Right ventricle myocardium inferior (tissue), 1 donor: ENCODE results near the gene UBXN7. TPM values are rescaled to one million over a fixed set of nuclear protein-coding genes. Genes with fewer than 3 reads are reported as not detected.
"Not testable (repeated sequence)": the region's sequence is repeated elsewhere in the genome, so short reads cannot be mapped to it uniquely, and the experiment has no call there.

Source experiments
- ATAC-seq: fragments of 200-7000 bp; cut with Tn5 transposase; one replicate; pipeline ENCODE4 v1.9.1; 2020; ENCODE audit warnings: mild to moderate bottlenecking, moderate library complexity
- DNase-seq: peaks from one replicate; pipeline ENCODE4 v3.0.0; 2021; ENCODE audit errors: missing footprints
- intact Hi-C: fragments of 100-400 bp; cut with DNase I; formaldehyde crosslinking; loops from one replicate; pipeline ENCODE4 v1.11.0; 2022
- total RNA-seq: library from RNA; stranded (reverse); fragmentation: NEBNext Ultra II Directional; extraction: Animal tissue kit (Norgen Biotek cat#: 25700); gene quantifications from one replicate; pipeline ENCODE4 v1.2.1, GENCODE V29; 2021
- donor health status: DM: no; HTN: yes; CAD: no; lungs with severe emphysema.

The UBXN7 gene
- total RNA-seq, 1 donor from 2014 or later: 31.1 TPM

DNA sequence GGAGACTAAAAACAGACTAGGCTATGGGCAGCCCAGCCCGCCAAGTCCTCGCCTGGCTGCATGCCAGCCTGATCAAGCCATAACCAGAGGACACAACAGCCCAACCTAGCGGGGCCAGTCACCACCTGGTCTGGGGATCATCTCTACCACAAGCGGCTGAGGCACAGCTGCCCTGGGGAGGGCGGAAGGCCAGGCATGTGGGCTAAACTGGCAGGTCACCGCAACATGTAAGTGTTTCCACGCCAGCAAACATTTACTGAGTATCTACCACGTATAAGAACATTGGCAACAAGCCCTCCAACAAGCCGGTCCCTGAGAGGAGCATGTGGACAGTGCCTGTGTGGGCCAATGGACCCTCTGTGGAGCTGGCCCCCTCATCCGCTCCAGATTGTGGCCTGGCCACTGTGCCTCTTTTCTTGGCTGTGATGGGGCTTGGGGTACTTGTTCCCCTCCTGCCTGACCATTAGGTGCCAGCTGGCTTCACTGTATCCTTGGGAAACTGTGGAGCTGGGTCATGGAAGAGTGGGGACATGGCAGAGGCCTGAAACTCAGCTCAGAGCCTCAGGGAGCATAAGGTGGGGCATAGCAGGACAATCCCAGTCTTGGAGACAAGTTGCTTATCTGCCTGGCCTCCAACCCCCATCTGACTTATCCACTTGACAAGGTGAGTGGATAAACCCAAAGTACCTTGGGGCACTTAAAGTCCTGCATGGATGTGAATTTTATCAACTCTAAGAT is 9.0 kb downstream of the UBXN7 start:
- DNase-seq (peak; percentile 89), ATAC-seq (peak; percentile 95)
- intact Hi-C loops: no loop called here

DNA sequence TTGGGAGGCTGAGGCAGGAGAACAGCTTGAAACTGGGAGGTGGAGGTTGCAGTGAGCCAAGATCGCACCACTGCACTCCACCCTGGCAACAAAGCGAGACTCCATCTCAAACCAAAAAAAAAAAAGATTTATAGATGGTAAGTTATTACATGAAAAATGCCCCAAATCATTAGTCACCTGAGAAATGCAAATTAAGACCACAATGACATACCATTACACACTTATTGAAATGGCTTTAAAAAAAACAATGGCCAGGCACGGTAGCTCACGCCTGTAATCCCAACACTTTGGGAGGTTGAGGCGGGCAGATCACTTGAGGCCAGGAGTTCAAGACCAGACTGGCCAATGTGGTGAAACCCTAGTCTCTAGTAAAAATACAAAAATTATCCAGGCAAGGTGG is 10.6 kb downstream of the UBXN7 start:
- intact Hi-C loops, ATAC-seq, DNase-seq: not testable (repeated sequence)

DNA sequence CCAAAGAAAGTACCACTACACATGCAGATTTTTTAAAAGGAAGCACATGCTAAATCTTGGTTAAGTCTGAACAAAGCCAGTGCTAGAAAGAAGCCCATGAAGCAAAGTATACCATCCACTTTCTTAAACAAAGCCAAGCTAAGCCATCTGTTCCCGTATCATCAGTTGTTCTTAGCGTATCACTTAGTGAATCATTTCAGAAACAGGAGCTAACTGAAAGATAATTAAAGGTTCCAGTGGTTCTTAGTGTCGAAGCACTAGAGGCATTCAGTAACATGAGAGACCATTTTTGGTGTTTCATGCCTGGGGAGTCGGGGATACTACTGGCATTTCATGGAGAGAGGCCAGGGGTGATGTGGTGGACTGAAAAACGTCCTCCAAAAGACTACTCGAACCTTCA is 12.8 kb downstream of the UBXN7 start:
- intact Hi-C loops: no loop called here
- DNase-seq (no peak), ATAC-seq (no peak)

DNA sequence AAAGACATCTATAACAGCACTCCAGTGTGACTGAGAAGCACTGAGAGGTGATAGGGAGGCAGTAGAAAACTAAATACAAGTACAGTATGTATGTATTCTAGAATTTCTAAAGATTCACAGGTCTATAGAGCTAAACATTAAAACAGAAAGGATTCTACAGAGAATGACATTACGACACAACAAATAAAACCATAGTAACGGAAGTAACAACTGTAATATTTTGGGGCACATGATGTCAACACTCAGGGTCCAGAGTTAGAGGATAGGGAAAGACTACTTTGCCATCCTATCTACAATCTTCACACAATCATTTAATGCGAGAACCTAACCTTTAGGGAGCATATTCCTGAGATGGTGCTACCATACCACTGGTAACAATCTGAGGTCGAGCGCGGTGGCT is 13.6 kb downstream of the UBXN7 start:
- no peak for ATAC-seq
- DNase-seq: no peak
- intact Hi-C loops: no loop called here

DNA sequence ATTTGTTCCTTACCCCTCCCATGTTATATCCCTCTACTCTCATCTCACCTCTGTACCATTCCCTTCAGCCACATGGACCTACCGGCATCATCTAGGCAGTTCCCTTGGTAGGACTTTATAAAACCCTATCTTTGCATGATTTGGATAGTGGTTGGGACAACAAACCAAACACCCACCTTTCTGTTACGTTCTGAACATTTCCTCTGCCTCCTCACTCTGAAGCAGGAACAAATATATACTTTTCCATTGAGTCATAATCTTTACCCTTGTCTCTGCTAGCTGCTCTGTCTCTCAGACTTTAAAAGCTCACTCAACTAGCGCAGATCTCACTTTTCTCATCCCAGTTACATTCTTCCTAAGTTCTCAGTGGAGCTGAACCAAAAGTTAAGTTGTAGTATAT is 17.8 kb downstream of the UBXN7 start:
- DNase-seq (no peak), ATAC-seq (no peak)
- intact Hi-C loops: no loop called here

DNA sequence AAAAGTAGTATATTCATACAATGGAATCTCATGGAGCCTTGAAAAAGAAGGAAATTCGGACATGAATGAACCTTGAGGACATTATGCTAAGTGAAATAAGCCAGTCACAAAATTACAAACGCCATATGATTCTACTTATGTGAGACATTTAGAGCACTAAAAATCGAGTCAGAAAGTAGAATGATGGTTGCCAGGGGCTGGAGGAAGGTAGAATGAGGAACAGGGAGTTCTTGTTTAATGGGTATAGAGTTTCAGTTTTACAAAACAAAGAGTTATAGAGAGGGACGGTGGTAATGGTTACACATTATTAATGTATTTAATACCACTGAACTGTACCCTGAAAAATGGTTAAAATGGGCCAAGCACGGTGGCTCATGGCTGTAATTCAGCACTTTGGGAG is 19.5 kb downstream of the UBXN7 start:
- DNase-seq (no peak), ATAC-seq (no peak)
- intact Hi-C loops: no loop called here

DNA sequence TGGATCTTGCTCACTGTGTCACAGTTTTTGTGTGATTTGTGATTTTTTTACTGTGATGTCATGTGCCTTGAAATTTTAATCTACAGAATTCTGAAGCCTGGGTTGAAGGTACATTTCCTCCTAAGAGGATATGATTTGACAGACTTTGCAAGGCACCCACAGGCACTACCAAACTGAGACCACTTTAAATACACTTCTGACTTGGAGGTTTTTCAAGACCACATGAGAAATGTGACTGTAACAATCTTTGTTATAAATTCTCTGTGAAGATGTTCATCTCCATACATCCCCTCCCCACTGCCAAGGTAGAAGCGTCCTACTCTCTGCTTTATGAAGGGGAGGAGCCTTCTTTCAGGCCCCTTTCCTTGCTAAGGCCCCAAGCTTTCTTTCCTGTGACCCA is 22.8 kb downstream of the UBXN7 start:
- DNase-seq (no peak), ATAC-seq (no peak)
- intact Hi-C loops: no loop called here

DNA sequence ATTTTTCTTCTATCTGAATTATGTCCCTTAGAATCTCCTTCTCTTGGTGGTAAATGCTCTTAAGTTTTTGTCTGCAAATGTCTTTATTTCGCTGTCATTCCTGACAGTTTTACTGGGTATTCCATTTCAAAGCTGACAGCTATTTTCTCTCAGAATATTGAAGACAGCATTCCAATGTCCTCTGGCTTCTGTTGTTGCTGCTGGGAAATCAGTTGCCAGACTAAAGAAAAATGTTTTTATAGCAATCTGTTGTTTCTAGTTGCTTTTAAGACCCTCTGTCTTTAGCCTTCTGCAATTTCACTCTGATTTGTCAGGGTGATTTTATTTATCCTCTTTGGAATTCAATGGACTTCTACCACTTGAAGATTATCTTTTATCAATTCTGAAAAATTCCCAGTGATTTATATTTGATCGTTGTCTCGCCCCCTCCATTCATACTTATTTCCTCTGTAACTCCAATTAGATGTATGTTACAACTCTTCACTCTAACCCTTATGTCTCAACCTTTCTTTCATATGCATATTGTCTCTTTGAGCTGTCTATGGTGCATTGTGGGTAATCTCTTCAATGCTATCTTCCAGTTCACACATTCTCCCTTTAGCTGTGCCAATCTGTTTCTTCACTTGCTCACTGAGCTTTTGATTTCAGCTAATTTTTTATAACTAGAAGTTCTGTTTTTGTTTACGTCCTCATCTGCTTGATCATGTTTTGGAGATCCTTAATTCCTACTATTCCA is 23.5 kb downstream of the UBXN7 start:
- DNase-seq (no peak), ATAC-seq (no peak)
- intact Hi-C loops: no loop called here

DNA sequence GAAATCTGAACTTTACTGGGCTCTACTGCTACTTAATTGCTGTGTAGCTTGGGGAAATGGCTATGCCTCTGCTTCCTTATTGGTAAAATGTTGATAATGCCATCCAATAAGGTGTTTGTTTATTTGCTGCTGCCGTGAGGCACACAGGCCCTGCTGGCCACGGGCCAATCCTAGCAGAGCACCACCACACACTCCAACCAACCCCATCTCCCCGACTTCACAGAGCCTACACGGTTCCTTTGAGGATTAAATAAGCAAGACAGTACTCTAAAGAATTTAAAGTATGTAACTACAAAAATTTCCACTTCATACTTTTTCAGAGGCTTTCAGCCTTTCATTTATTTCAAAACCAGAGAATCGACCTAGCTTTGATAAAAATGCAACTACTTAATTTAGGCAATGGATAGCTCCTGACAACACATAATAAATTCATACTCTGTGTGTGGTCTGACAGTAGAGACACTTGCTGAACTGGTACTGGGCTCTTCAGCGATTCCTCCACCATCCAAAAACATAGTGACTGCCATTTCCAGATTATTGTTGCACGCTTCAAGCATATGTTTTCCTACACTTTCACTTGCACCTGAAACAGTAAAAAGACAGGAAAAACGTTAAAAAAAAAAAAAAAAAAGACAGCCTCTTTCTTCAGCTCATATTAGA is 25.3 kb downstream of the UBXN7 start:
- no peak for DNase-seq
- ATAC-seq: no peak
- intact Hi-C loops: no loop called here

DNA sequence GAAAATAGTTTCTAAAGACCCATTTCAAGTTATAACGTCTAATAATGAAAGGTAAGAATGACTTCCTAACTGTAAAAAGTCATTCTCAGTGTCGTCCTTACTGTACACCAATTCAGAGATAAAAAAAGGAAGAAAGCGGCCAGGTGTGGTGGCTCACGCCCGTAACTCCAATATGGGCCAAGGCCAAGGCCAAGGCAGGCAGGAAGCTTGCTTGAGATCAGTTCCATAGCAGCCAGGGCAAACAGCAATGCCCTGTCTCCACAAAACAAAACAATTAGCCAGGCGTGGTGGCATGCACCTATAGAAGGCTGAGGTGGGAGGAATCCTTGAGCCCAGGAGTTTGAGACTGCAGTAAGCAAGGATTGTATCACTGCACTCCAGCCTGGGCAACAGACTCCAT is 31.9 kb downstream of the UBXN7 start:
- no peak for ATAC-seq
- intact Hi-C loops: no loop called here
- no peak for DNase-seq

DNA sequence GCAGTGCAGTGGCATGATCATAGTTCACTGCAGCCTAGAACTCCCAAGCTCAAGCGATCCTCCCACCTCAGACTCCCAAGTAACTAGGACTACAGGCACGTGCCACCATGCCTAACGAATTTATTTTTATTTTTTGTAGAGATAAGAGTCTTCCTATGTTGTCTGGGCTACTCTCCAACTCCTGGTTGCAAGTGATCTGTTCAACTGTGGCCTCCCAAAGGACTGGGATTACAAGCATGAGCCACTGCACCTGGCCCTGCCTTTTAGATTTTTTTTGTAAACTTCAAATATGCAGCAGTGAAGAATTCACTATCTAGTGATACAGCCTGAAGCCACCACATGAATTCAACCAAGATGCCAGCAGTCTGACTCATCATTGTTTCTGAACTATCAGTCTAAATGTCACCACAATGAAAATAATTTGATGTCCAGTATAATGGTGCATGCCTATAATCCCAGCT is 32.7 kb downstream of the UBXN7 start:
- no peak for DNase-seq
- intact Hi-C loops: no loop called here
- no peak for ATAC-seq

DNA sequence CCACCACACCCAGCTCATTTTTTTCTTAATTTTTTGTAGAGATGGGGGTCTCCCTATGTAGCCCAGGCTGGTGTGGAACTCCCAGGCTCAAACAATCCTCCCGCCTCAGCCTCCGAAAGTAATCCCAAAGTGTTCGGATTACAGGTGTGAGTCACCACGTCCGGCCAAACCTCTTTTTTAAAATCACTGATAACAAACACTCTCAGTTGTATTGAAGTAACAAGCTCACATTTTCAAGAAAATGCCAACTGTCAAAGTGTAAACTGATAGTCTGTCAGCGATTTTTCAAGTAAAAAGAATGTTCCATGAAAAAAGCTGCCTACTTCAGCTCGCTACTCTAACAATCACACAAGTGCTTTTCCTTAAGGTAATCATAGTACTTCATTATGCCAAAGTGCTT is 33.4 kb downstream of the UBXN7 start:
- intact Hi-C loops: no loop called here
- ATAC-seq: no peak
- no peak for DNase-seq

DNA sequence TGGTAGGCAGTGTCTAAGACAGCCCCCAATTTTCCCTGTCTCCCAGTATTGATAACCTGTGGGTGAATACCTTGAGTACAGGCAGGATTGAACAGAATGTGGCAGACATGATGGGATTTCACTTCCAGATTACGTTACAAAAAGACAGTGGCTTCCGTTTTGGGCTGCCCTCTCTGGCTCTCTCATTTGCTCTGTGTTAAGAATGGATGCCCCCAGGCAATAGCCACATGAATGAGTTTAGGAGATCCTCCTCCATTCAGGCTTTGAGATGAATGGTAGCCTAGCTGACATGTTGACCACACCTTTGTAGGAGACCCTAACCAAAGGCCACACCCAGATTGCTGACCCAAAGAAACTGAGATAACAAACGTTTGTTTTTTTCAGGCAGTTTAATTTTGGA is 34.3 kb downstream of the UBXN7 start:
- intact Hi-C loops: no loop called here
- DNase-seq (no peak), ATAC-seq (no peak)

DNA sequence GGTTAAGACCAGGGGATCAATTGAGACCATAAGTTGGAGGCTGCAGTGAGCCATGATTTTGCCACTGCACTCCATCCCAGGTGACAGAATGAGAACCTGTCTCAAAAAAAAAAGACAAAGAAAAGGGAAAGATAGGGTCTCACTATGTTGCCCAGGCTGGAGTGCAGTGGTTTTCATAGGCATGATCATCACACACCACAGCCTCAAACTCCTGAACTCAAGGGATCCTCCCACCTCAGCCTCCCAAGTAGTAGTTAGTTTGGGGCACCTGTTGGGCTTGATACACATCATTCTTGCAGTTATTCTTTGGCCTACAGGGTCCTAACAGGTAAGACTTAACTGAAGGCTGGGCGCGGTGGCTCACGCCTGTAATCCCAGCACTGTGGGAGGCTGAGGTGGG is 42.1 kb downstream of the UBXN7 start:
- DNase-seq (no peak), ATAC-seq (no peak)
- intact Hi-C loops: no loop called here

DNA sequence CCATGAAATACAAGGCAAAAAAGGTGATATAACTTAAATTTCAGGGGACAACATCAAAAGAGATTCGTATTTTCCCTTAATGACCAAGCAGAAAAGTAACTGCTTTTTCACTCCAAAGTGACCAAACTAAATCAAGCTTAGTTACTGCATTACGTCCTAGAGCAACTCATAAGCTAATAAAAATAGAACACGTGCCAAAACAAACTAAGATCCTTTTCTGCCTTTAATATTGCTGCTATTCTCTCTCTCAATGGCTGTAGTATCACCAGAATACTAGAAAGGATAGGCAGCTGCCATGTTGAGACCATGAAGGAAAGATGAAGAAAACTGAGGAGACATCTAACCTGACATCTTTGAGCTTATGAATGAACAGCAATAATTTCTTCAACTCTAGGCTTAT is 43.3 kb downstream of the UBXN7 start:
- intact Hi-C loops: no loop called here
- ATAC-seq (no peak), DNase-seq (no peak)

DNA sequence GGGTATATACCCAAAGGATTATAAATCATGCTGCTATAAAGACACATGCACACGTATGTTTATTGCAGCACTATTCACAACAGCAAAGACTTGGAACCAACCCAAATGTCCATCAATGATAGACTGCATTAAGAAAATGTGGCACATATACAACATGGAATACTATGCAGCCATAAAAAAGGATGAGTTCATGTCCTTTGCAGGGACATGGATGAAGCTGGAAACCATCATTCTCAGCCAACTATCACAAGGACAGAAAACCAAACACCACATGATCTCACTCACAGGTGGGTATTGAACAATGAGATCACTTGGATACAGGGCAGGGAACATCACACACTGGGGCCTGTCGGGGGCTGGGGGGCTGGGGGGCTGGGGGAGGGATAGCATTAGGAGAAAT is 44.3 kb downstream of the UBXN7 start:
- intact Hi-C loops, DNase-seq, ATAC-seq: not testable (repeated sequence)

DNA sequence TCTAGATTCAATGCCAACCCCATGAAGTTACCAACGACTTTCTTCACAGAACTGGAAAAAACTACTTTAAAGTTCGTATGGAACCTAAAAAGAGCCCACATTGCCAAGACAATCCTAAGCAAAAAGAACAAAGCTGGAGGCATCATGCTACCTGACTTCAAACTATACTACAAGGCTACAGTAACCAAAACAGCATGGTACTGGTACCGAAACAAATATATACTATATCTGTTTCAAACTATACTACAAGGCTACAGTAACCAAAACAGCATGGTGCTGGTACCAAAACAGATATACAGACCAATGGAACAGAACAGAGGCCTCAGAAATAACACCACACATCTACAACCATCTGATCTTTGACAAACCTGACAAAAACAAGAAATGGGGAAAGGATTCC is 45.4 kb downstream of the UBXN7 start:
- DNase-seq, ATAC-seq, intact Hi-C loops: not testable (repeated sequence)

DNA sequence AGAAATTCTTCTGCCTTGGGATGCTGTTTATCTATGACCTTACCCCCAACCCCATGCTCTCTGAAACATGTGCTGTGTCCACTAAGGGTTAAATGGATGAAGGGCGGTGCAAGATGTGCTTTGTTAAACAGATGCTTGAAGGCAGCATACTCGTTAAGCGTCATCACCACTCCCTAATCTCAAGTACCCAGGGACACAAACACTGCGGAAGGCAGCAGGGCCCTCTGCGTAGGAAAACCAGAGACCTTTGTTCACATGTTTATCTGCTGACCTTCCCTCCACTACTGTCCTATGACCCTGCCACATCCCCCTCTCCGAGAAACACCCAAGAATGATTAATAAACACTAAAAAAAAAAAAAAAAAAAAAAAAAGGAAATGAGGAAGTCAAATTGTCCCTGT is 46.2 kb downstream of the UBXN7 start:
- ATAC-seq, intact Hi-C loops, DNase-seq: not testable (repeated sequence)

DNA sequence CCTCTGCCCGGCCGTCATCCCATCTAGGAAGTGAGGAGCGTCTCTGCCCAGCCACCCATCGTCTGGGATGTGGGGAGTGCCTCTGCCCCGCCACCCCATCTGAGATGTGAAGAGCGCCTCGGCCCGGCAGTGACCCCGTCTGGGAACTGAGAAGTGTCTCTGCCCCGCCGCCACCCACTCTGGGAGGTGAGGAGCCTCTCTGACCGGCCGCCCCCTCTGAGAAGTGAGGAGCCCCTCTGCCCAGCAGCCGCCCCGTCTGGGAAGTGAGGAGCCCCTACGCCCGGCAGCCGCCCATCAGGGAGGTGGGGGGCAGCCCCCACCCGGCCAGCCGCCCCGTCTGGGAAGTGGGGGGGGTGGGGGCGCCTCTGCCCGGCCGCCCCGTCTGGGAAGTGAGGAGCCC is 46.8 kb downstream of the UBXN7 start:
- not testable (repeated sequence) for DNase-seq

More for the DNA sequence above, 46.8 kb downstream of the UBXN7 start:
- ATAC-seq, intact Hi-C loops: not testable (repeated sequence)
